GM10847 (cell line): ENCODE measurements around the gene CNTN5.

ENCODE experiments used
- POLR2A ChIP-seq: IDR thresholded peaks from 2 replicates; pipeline ENCODE4 v1.6.1; 2011; ENCODE audit not compliant: insufficient read length; ENCODE audit errors: extremely low read depth

CNTN5 gene

GRCh38 chr11:99229544-99229943 lies 208.8 kb downstream of the CNTN5 start:
- no peak for TF ChIP-seq POLR2A

GRCh38 chr11:99234534-99234933 lies 213.8 kb downstream of the CNTN5 start:
- TF ChIP-seq POLR2A = no peak

GRCh38 chr11:99238401-99238800 lies 217.7 kb downstream of the CNTN5 start:
- TF ChIP-seq POLR2A = no peak

- TF ChIP-seq POLR2A = no peak
These were observed 219.7 kb downstream of the CNTN5 start for GRCh38 chr11:99240192-99241030.

- TF ChIP-seq POLR2A = no peak
These were observed 220.3 kb downstream of the CNTN5 start for GRCh38 chr11:99241066-99241465.

GRCh38 chr11:99244613-99245012 lies 223.9 kb downstream of the CNTN5 start:
- TF ChIP-seq POLR2A = no peak

GRCh38 chr11:99246199-99246598 lies 225.4 kb downstream of the CNTN5 start:
- no peak for TF ChIP-seq POLR2A

GRCh38 chr11:99256614-99257013 lies 235.9 kb downstream of the CNTN5 start:
- no peak for TF ChIP-seq POLR2A

- TF ChIP-seq POLR2A = no peak
These were observed 236.4 kb downstream of the CNTN5 start for GRCh38 chr11:99257131-99257530.

- no peak for TF ChIP-seq POLR2A
These were observed 239.9 kb downstream of the CNTN5 start for GRCh38 chr11:99260696-99261095.

- TF ChIP-seq POLR2A = no peak
These were observed 248.1 kb downstream of the CNTN5 start for GRCh38 chr11:99268886-99269285.

GRCh38 chr11:99271527-99271926 lies 250.8 kb downstream of the CNTN5 start:
- TF ChIP-seq POLR2A = no peak

- TF ChIP-seq POLR2A = no peak
These were observed 254.8 kb downstream of the CNTN5 start for GRCh38 chr11:99275521-99275920.

- no peak for TF ChIP-seq POLR2A
These were observed 256.5 kb downstream of the CNTN5 start for GRCh38 chr11:99277281-99277680.

GRCh38 chr11:99279266-99279665 lies 258.5 kb downstream of the CNTN5 start:
- TF ChIP-seq POLR2A = no peak

- TF ChIP-seq POLR2A = no peak
These were observed 260.6 kb downstream of the CNTN5 start for GRCh38 chr11:99281331-99281730.

GRCh38 chr11:99307510-99308088 lies 286.9 kb downstream of the CNTN5 start:
- TF ChIP-seq POLR2A = no peak
